ENCODE measurements around the gene DCTD.

DNA sequence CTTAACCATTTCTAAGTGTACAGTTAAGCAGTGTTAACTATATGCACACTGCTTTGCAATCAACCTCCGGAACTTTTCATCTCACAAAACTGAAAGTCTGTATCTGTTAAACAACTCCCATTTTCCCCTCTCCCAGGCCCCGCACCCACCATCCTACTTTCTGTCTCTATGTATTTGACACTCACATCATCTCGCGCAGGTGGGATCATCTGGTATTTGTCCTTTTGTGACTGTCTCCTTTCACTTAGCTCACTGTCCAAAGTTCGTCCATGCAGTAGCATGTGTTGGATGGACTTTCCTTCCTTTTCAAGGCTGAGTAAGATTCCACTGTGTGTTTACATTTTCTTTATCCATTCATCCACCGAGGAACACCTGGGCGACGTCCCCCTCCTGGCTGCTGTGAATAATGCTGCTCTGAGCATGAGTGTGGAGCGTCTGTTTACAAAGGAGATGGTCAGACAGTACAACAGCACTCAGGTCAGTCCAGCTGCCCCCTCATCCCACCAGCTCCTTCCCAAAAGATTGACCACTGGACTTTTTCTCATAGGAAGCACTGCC lies 39.8 kb downstream of the DCTD start:
- no peak for TF ChIP-seq FOXM1 (IDR thresholded peaks at IDR 0.05; ENCODE audit: low read depth, low read length)
- TF ChIP-seq, protein P1, sequence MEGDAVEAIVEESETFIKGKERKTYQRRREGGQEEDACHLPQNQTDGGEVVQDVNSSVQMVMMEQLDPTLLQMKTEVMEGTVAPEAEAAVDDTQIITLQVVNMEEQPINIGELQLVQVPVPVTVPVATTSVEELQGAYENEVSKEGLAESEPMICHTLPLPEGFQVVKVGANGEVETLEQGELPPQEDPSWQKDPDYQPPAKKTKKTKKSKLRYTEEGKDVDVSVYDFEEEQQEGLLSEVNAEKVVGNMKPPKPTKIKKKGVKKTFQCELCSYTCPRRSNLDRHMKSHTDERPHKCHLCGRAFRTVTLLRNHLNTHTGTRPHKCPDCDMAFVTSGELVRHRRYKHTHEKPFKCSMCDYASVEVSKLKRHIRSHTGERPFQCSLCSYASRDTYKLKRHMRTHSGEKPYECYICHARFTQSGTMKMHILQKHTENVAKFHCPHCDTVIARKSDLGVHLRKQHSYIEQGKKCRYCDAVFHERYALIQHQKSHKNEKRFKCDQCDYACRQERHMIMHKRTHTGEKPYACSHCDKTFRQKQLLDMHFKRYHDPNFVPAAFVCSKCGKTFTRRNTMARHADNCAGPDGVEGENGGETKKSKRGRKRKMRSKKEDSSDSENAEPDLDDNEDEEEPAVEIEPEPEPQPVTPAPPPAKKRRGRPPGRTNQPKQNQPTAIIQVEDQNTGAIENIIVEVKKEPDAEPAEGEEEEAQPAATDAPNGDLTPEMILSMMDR (IDR thresholded peaks at IDR 0.05 in 2 of 3, conservative IDR thresholded peaks at IDR 0.05 in 1 of 3; ENCODE audit: control insufficient read depth in 2 of 3, extremely low read depth in 1 of 3, insufficient read depth in 1 of 3, low read depth in 3 of 3, low read length in 3 of 3) = no peak
- no peak for TF ChIP-seq SMC3 (IDR thresholded peaks at IDR 0.05; ENCODE audit: borderline replicate concordance, low read length)
- no peak for TF ChIP-seq FOXK2 (IDR thresholded peaks at IDR 0.05)
- no peak for TF ChIP-seq BRCA1 (IDR thresholded peaks at IDR 0.05; ENCODE audit: low read depth, low read length)
- TF ChIP-seq, protein P2, sequence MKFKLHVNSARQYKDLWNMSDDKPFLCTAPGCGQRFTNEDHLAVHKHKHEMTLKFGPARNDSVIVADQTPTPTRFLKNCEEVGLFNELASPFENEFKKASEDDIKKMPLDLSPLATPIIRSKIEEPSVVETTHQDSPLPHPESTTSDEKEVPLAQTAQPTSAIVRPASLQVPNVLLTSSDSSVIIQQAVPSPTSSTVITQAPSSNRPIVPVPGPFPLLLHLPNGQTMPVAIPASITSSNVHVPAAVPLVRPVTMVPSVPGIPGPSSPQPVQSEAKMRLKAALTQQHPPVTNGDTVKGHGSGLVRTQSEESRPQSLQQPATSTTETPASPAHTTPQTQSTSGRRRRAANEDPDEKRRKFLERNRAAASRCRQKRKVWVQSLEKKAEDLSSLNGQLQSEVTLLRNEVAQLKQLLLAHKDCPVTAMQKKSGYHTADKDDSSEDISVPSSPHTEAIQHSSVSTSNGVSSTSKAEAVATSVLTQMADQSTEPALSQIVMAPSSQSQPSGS (IDR thresholded peaks at IDR 0.05; ENCODE audit: low read length) = no peak
- no peak for TF ChIP-seq GATAD2B (conservative IDR thresholded peaks at IDR 0.05; ENCODE audit: low read depth)
- no peak for TF ChIP-seq YY1 (IDR thresholded peaks at IDR 0.05; ENCODE audit: low read depth, low read length)
- TF ChIP-seq EZH2 (IDR thresholded peaks at IDR 0.05; ENCODE audit: borderline replicate concordance, control insufficient read depth, low read depth, low read length) = no peak
- no peak for TF ChIP-seq JUND (IDR thresholded peaks at IDR 0.05; ENCODE audit: low read depth, low read length)
- TF ChIP-seq RAD21 (IDR thresholded peaks at IDR 0.05; ENCODE audit: insufficient read depth, low read depth, low read length) = no peak
